Tibial nerve (tissue), 4 donors: ENCODE results near the gene ZNF616. TPM values are rescaled to one million over a fixed set of nuclear protein-coding genes. Genes with fewer than 3 reads are reported as not detected.

ENCODE experiments used
- DNase-seq, 2 donors: peaks; one replicate each; pipeline ENCODE4 v3.0.0-alpha.2; 2019; ENCODE audit warnings: low spot score in 2 of 2
- H3K27ac ChIP-seq, 4 donors: fragments of 200-600 bp; sonication (generic) in 3 of 4; one replicate each; pipeline ENCODE4 v1.5.1; 2017 to 2019; ENCODE audit warnings: mild to moderate bottlenecking in 1 of 4
- H3K27me3 ChIP-seq, 2 donors: fragments of 200-600 bp; sonication (generic) in 1 of 2; one replicate each; pipeline versions ENCODE4 v1.5.1 to v1.6.0; 2017 to 2019
- H3K36me3 ChIP-seq, 3 donors: fragments of 200-600 bp; sonication (generic); one replicate each; pipeline ENCODE4 v1.5.1; 2018 to 2019
- H3K4me1 ChIP-seq, 4 donors: fragments of 200-600 bp; sonication (generic) in 3 of 4; one replicate each; pipeline ENCODE4 v1.5.1; 2017 to 2019
- H3K4me3 ChIP-seq, 4 donors: fragments of 200-600 bp; sonication (generic) in 3 of 4; one replicate each; pipeline ENCODE4 v1.5.1; 2017 to 2019; ENCODE audit warnings: mild to moderate bottlenecking in 1 of 4, moderate library complexity in 1 of 4
- H3K9me3 ChIP-seq, 4 donors: fragments of 200-600 bp; sonication (generic) in 3 of 4; one replicate each; pipeline ENCODE4 v1.5.1; 2017 to 2019
- CTCF ChIP-seq, 5 experiments: fragments of 200-600 bp in 3 of 5; fragments of 450-650 bp in 2 of 5; sonication (generic) in 3 of 5; IDR thresholded peaks; one replicate each; pipeline ENCODE4 v1.5.1; 2016 to 2019; ENCODE audit warnings: antibody characterized with exemption in 5 of 5, mild to moderate bottlenecking in 3 of 5, moderate library complexity in 2 of 5
- EP300 ChIP-seq, 2 donors: sonication (generic); formaldehyde crosslinking; IDR thresholded peaks; one replicate each; pipeline ENCODE4 v1.6.1; 2017; ENCODE audit warnings: antibody characterized with exemption in 2 of 2, mild to moderate bottlenecking in 1 of 2
- POLR2A ChIP-seq, 2 donors: fragments of 450-650 bp; IDR thresholded peaks; one replicate each; pipeline ENCODE4 v1.6.1; 2017; ENCODE audit warnings: antibody characterized with exemption in 2 of 2, mild to moderate bottlenecking in 2 of 2, moderate library complexity in 2 of 2
- WGBS, 2 donors: methylation state at CpG; one replicate each; pipeline ENCODE4 v1.1.5; 2018; 5-methylcytosine and 5-hydroxymethylcytosine counted together
- small RNA-seq: library from RNA; depleted of rRNA; stranded (forward); fragments of <200 nt; gene quantifications from one replicate; pipeline ENCODE3, GENCODE V24; 2016
- total RNA-seq, 4 donors: library from RNA; depleted of rRNA; stranded (reverse); fragments of >200 nt; gene quantifications; one replicate each; pipeline ENCODE4 v1.1.0, GENCODE V29; 2016

Gene ZNF616
- total RNA-seq, 4 donors from 2014 or later, result 5.4 to 18.0 (median 8.7) TPM

- Histone ChIP-seq H3K27me3 (no peaks in the 10 kb centered on the region), H3K36me3 (peaks cover 6 to 100% (median 66%) of the 10 kb centered on the region in 3 donors), H3K9me3 (peaks cover 11 to 100% (median 65%) of the 10 kb centered on the region in 4 donors), H3K27ac (no peak overlapping the region), H3K4me3 (no peak overlapping the region), H3K4me1 (no peaks in the 10 kb centered on the region)
- TF ChIP-seq POLR2A (IDR thresholded peaks at IDR 0.05) (no peak), CTCF (IDR thresholded peaks at IDR 0.05) (no peak), EP300 (IDR thresholded peaks at IDR 0.05) (no peak)
- 91 to 94% methylated on average over 2 of the region's 2 CpGs for WGBS, 2 donors
- no peak for DNase-seq
Measured at GRCh38 chr19:52069653-52070052, 70.1 kb downstream of the ZNF616 start.

GRCh38 chr19:52066258-52066863, 73.4 kb downstream of the ZNF616 start:
- H3K4me3 ChIP-seq, result no peak overlapping the region
- H3K4me1 ChIP-seq, result no peaks in the 10 kb centered on the region
- no peak for TF ChIP-seq EP300 (IDR thresholded peaks at IDR 0.05)
- TF ChIP-seq POLR2A (IDR thresholded peaks at IDR 0.05), result no peak
- TF ChIP-seq CTCF (IDR thresholded peaks at IDR 0.05), result no peak
- 97 to 99% methylated on average over 6 of the region's 6 CpGs for WGBS, 2 donors
- DNase-seq, result no peak
- H3K9me3 ChIP-seq, result peaks cover 15 to 100% (median 59%) of the 10 kb centered on the region in 4 donors
- H3K36me3 ChIP-seq, result peaks cover 9 to 100% (median 45%) of the 10 kb centered on the region in 3 donors
- H3K27ac ChIP-seq, result no peak overlapping the region
- H3K27me3 ChIP-seq, result no peaks in the 10 kb centered on the region

- peaks cover 15 to 100% (median 59%) of the 10 kb centered on the region in 4 donors for H3K9me3 ChIP-seq
- no peak overlapping the region for H3K27ac ChIP-seq
- H3K4me1 ChIP-seq, result no peaks in the 10 kb centered on the region
- H3K36me3 ChIP-seq, result peaks cover 9 to 100% (median 36%) of the 10 kb centered on the region in 3 donors
- WGBS, 2 donors, result 96 to 99% methylated on average over 6 of the region's 6 CpGs
- no peaks in the 10 kb centered on the region for H3K27me3 ChIP-seq
- H3K4me3 ChIP-seq, result no peak overlapping the region
- TF ChIP-seq CTCF (IDR thresholded peaks at IDR 0.05) (no peak), POLR2A (IDR thresholded peaks at IDR 0.05) (no peak), EP300 (IDR thresholded peaks at IDR 0.05) (no peak)
- no peak for DNase-seq
Measured at GRCh38 chr19:52065399-52065798, 74.3 kb downstream of the ZNF616 start.

Small RNAs within 50 kb of the gene (small RNA-seq; reads per million reads assigned to genes)
- not detected for gene RPL37P23

Other genes with a start within 250 kb of the ZNF616 start
- gene ZNF649, start 234.9 kb downstream of the ZNF616 start, total RNA-seq, result 10 to 100 TPM; 11.4 to 16.8 (median 12.1) TPM
- 1 to 10 TPM; 5.9 to 8.5 (median 7.5) TPM for gene ZNF613, start 212.5 kb downstream of the ZNF616 start, total RNA-seq
- 10 to 100 TPM in 2 of 4 donors, 1 to 10 TPM in 2; 7.2 to 16.7 (median 9.9) TPM for gene ZNF350, start 153.1 kb downstream of the ZNF616 start, total RNA-seq
- 10 to 100 TPM; 15.3 to 29.6 (median 21.6) TPM for gene ZNF615, start 131.7 kb downstream of the ZNF616 start, total RNA-seq
- gene ZNF614, start 111.6 kb downstream of the ZNF616 start, total RNA-seq, result 1 to 10 TPM; 4.7 to 8.3 (median 6.0) TPM
- 10 to 100 TPM in 3 of 4 donors, 1 to 10 TPM in 1; 9.3 to 18.8 (median 14.2) TPM for gene ZNF432, start 91.1 kb downstream of the ZNF616 start, total RNA-seq
- gene ZNF841, start 44.2 kb downstream of the ZNF616 start, total RNA-seq, result 10 to 100 TPM; 12.0 to 34.8 (median 25.7) TPM
- 10 to 100 TPM in 2 of 4 donors, 1 to 10 TPM in 2; 7.1 to 17.1 (median 9.8) TPM for gene ZNF836, start 31.7 kb upstream of the ZNF616 start, total RNA-seq
- gene PPP2R1A, start 50.1 kb upstream of the ZNF616 start, total RNA-seq, result 100 to 1,000 TPM; 145 to 176 (median 166) TPM
- gene ZNF766, start 129.6 kb upstream of the ZNF616 start, total RNA-seq, result 10 to 100 TPM in 1 of 4 donors, 1 to 10 TPM in 3; 7.7 to 11.4 (median 9.0) TPM
- 10 to 100 TPM in 1 of 4 donors, 1 to 10 TPM in 3; 3.3 to 11.8 (median 6.4) TPM for gene ZNF480, start 157.2 kb upstream of the ZNF616 start, total RNA-seq
- 1 to 10 TPM; 2.7 to 7.2 (median 3.3) TPM for gene ZNF610, start 196.3 kb upstream of the ZNF616 start, total RNA-seq
- gene ZNF880, start 230.0 kb upstream of the ZNF616 start, total RNA-seq, result 10 to 100 TPM; 15.6 to 43.5 (median 20.9) TPM